ENCODE measurements around the gene SH3TC1.

GRCh38 chr4:8169763-8170162, 29.3 kb upstream of the SH3TC1 start:
- TF ChIP-seq, protein P1, sequence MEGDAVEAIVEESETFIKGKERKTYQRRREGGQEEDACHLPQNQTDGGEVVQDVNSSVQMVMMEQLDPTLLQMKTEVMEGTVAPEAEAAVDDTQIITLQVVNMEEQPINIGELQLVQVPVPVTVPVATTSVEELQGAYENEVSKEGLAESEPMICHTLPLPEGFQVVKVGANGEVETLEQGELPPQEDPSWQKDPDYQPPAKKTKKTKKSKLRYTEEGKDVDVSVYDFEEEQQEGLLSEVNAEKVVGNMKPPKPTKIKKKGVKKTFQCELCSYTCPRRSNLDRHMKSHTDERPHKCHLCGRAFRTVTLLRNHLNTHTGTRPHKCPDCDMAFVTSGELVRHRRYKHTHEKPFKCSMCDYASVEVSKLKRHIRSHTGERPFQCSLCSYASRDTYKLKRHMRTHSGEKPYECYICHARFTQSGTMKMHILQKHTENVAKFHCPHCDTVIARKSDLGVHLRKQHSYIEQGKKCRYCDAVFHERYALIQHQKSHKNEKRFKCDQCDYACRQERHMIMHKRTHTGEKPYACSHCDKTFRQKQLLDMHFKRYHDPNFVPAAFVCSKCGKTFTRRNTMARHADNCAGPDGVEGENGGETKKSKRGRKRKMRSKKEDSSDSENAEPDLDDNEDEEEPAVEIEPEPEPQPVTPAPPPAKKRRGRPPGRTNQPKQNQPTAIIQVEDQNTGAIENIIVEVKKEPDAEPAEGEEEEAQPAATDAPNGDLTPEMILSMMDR (IDR thresholded peaks at IDR 0.05; ENCODE audit: control extremely low read depth in 1 of 3, insufficient read depth in 1 of 3, low read depth in 1 of 3, low read length in 3 of 3) = no peak
- TF ChIP-seq CREB1 (IDR thresholded peaks at IDR 0.05) (no peak), EGR1 (IDR thresholded peaks at IDR 0.05; ENCODE audit: borderline replicate concordance, low read depth, low read length) (no peak), POLR2A (IDR thresholded peaks at IDR 0.05; ENCODE audit: control extremely low read depth in 1 of 2, low read depth in 2 of 2, low read length in 2 of 2) (no peak), TAF7 (optimal IDR thresholded peaks at IDR 0.05; ENCODE audit: borderline replicate concordance, low read depth, low read length) (no peak), EZH2 (IDR thresholded peaks at IDR 0.05; ENCODE audit: low read depth, low read length, severe bottlenecking) (no peak), USF2 (IDR thresholded peaks at IDR 0.05; ENCODE audit: low read length) (no peak), SP1 (IDR thresholded peaks at IDR 0.05; ENCODE audit: low read depth, low read length) (no peak), YY1 (IDR thresholded peaks at IDR 0.05; ENCODE audit: low read depth, low read length) (no peak)
